HCT116 (cell line): ENCODE data around the gene DCP1A. TPM values are rescaled to one million over a fixed set of nuclear protein-coding genes. Genes with fewer than 3 reads are reported as not detected.
"Not testable (repeated sequence)": the region's sequence is repeated elsewhere in the genome, so short reads cannot be mapped to it uniquely, and the experiment has no call there.

Source experiments
- ATAC-seq: fragments of 200-7000 bp; cut with Tn5 transposase; 2 replicates; pipeline ENCODE4 v1.9.1; 2020; ENCODE audit warnings: mild to moderate bottlenecking, moderate library complexity
- BruUV-seq: library from RNA; stranded (reverse); fragments of 400-500 nt; replicated peaks from 2 replicates; lab custom pipeline; 2021; lab: Mats Ljungman, UMichigan
- CTCF ChIA-PET: fragments of 300-600 bp; sonication (Branson Sonifier 250); formaldehyde crosslinking; loops from one replicate; lab custom pipeline; 2021; ENCODE audit warnings: antibody characterized with exemption; lab: Charles Lee
- POLR2A ChIA-PET: fragments of 300-600, 350-600 bp; sonication (Branson Sonifier 250); formaldehyde crosslinking; loops from one replicate; lab custom pipeline; 2021; ENCODE audit warnings: antibody characterized with exemption; lab: Charles Lee
- RAD21 ChIA-PET, 2 experiments: fragments of 300-600 bp; sonication (Branson Sonifier 250); formaldehyde crosslinking; loops; one replicate each; lab custom pipeline; 2023; ENCODE audit warnings: low total read pairs in 2 of 2; ENCODE audit not compliant: uncharacterized antibody in 2 of 2, unreplicated experiment in 2 of 2, low non-redundant PET in 1 of 2; lab: Charles Lee
- DNase-seq: peaks from one replicate; pipeline ENCODE4 v3.0.0-alpha.2; 2010; ENCODE audit warnings: low read depth, low spot score
- H2AFZ ChIP-seq: fragments of 200-600 bp; shearing (Covaris generic), sonication (generic); 2 replicates; pipeline ENCODE4 v1.6.1; 2017; ENCODE audit warnings: low read depth, mixed run types, mixed read lengths, antibody characterized with exemption, low read length; ENCODE audit not compliant: poor library complexity, severe bottlenecking
- H3K27ac ChIP-seq: 2 replicates; pipeline ENCODE4 v1.5.1; 2012; ENCODE audit warnings: low read depth, low read length
- H3K27me3 ChIP-seq: fragments of 200-600 bp; sonication (generic); 2 replicates; pipeline ENCODE4 v1.6.1; 2016; ENCODE audit warnings: mixed run types, low read length, mixed read lengths; ENCODE audit not compliant: insufficient read depth
- H3K36me3 ChIP-seq, 2 experiments: fragments of 200-500 bp in 1 of 2; fragments of 200-600 bp in 1 of 2; sonication (Bioruptor generic) in 1 of 2; sonication (generic) in 1 of 2; 2 replicates each; pipeline versions ENCODE4 v1.5.1 to v1.6.1; 2014 to 2016; ENCODE audit warnings: low read length in 2 of 2, inconsistent platforms in 1 of 2, mixed read lengths in 1 of 2, mixed run types in 1 of 2; ENCODE audit not compliant: insufficient read depth in 2 of 2, control insufficient read depth in 1 of 2
- H3K4me1 ChIP-seq, 2 experiments: fragments of 200-600 bp in 1 of 2; sonication (generic) in 1 of 2; 2 replicates each; pipeline versions ENCODE4 v1.5.1 to v1.6.1; 2012 to 2017; ENCODE audit warnings: low read length in 2 of 2, inconsistent platforms in 1 of 2, mild to moderate bottlenecking in 1 of 2, mixed read lengths in 1 of 2, mixed run types in 1 of 2, moderate library complexity in 1 of 2; ENCODE audit not compliant: insufficient read depth in 2 of 2, control insufficient read depth in 1 of 2
- H3K4me2 ChIP-seq: fragments of 200-600 bp; sonication (generic); 2 replicates; pipeline ENCODE4 v1.6.1; 2017; ENCODE audit warnings: mixed run types, low read length, mixed read lengths
- H3K4me3 ChIP-seq, 2 experiments: fragments of 200-600 bp in 1 of 2; sonication (generic) in 1 of 2; replicated peaks in 1 of 2; 2 replicates each; pipeline ENCODE4 v1.5.1; 2011 to 2016; ENCODE audit warnings: low read length in 2 of 2, control low read depth in 1 of 2, low read depth in 1 of 2, mild to moderate bottlenecking in 1 of 2, mixed read lengths in 1 of 2, mixed run types in 1 of 2
- H3K79me2 ChIP-seq: fragments of 200-600 bp; sonication (generic); 2 replicates; pipeline ENCODE4 v1.6.1; 2017; ENCODE audit warnings: mild to moderate bottlenecking, mixed run types, low read length, moderate library complexity, mixed read lengths; ENCODE audit not compliant: insufficient read depth
- H3K9ac ChIP-seq: fragments of 200-600 bp; sonication (generic); 2 replicates; pipeline ENCODE4 v1.6.1; 2016; ENCODE audit warnings: low read length, mixed read lengths
- H3K9me2 ChIP-seq: fragments of 200-600 bp; sonication (generic), shearing (Covaris generic); 2 replicates; pipeline ENCODE4 v1.6.1; 2017; ENCODE audit warnings: mixed run types, mild to moderate bottlenecking, moderate library complexity; ENCODE audit not compliant: insufficient read depth
- H3K9me3 ChIP-seq, 2 experiments: fragments of 200-500 bp in 1 of 2; fragments of 200-600 bp in 1 of 2; sonication (Bioruptor generic) in 1 of 2; sonication (generic) in 1 of 2; 2 replicates each; pipeline ENCODE4 v1.6.1; 2014 to 2017; ENCODE audit warnings: low read length in 2 of 2, mixed read lengths in 2 of 2, inconsistent platforms in 1 of 2, low read depth in 1 of 2, mild to moderate bottlenecking in 1 of 2, mixed run types in 1 of 2, moderate library complexity in 1 of 2; ENCODE audit not compliant: control insufficient read depth in 1 of 2, insufficient read depth in 1 of 2
- H4K20me1 ChIP-seq: fragments of 200-600 bp; sonication (generic), shearing (Covaris generic); 2 replicates; pipeline ENCODE4 v1.6.1; 2017; ENCODE audit warnings: mixed run types, mild to moderate bottlenecking, moderate library complexity; ENCODE audit not compliant: insufficient read depth
- ATF3 ChIP-seq: IDR thresholded peaks from 2 replicates; pipeline ENCODE4 v1.6.1; 2012
- CBX3 ChIP-seq: IDR thresholded peaks from 2 replicates; pipeline ENCODE4 v1.6.1; 2012; ENCODE audit warnings: low read depth
- EGR1 ChIP-seq: IDR thresholded peaks from 2 replicates; pipeline ENCODE4 v1.6.1; 2012; ENCODE audit warnings: low read depth
- ELF1 ChIP-seq: IDR thresholded peaks from 2 replicates; pipeline ENCODE4 v1.6.1; 2012; ENCODE audit warnings: low read depth, borderline replicate concordance
- EZH2 ChIP-seq: fragments of 200-600 bp; sonication (generic); IDR thresholded peaks from 2 replicates; pipeline ENCODE4 v1.6.1; 2017; ENCODE audit warnings: antibody characterized with exemption, mixed run types
- FOSL1 ChIP-seq: IDR thresholded peaks from 2 replicates; pipeline ENCODE4 v1.6.1; 2012; ENCODE audit warnings: low read depth
- JUND ChIP-seq: IDR thresholded peaks from 2 replicates; pipeline ENCODE4 v1.6.1; 2012
- POLR2AphosphoS5 ChIP-seq: IDR thresholded peaks from 2 replicates; pipeline ENCODE4 v1.6.1; 2011; ENCODE audit warnings: mild to moderate bottlenecking, low read depth, low read length, moderate library complexity
- REST ChIP-seq: IDR thresholded peaks from 2 replicates; pipeline ENCODE4 v1.6.1; 2012; ENCODE audit warnings: low read depth
- SIN3A ChIP-seq: IDR thresholded peaks from 2 replicates; pipeline ENCODE4 v1.6.1; 2012; ENCODE audit warnings: low read depth
- SRF ChIP-seq: IDR thresholded peaks from 2 replicates; pipeline ENCODE4 v1.6.1; 2012; ENCODE audit warnings: low read depth
- YY1 ChIP-seq: IDR thresholded peaks from 2 replicates; pipeline ENCODE4 v1.6.1; 2011; ENCODE audit warnings: low read length, low read depth, moderate library complexity, mild to moderate bottlenecking; ENCODE audit not compliant: insufficient replicate concordance; ENCODE audit errors: extremely low read depth
- ZFX ChIP-seq: fragments of 450-650 bp; IDR thresholded peaks from 2 replicates; pipeline ENCODE4 v1.6.1; 2017
- ZNF274 ChIP-seq: fragments of 200-500 bp; sonication (Bioruptor generic); IDR thresholded peaks from 2 replicates; pipeline ENCODE4 v1.6.1; 2014; ENCODE audit warnings: mild to moderate bottlenecking, low read depth, low read length, inconsistent platforms
- intact Hi-C: fragments of 100-400 bp; cut with micrococcal nuclease; formaldehyde crosslinking; loops from 2 replicates; pipeline ENCODE4 v1.10.0; 2022
- total RNA-seq: library from RNA; stranded (reverse); gene quantifications from one replicate; pipeline ENCODE4 v1.2.1, GENCODE V29; 2021; ENCODE audit not compliant: unreplicated experiment
- TF ChIP-seq, protein P1 (sequence below): IDR thresholded peaks from 2 replicates; pipeline ENCODE4 v1.6.1; 2012
- TF ChIP-seq, protein P2 (sequence below): IDR thresholded peaks from 2 replicates; pipeline ENCODE4 v1.6.1; 2011; ENCODE audit warnings: mild to moderate bottlenecking, low read length, moderate library complexity; ENCODE audit not compliant: insufficient replicate concordance; ENCODE audit errors: extremely low read depth

Gene DCP1A
- total RNA-seq, 1 experiment from 2014 or later: 33.2 TPM

DNA sequence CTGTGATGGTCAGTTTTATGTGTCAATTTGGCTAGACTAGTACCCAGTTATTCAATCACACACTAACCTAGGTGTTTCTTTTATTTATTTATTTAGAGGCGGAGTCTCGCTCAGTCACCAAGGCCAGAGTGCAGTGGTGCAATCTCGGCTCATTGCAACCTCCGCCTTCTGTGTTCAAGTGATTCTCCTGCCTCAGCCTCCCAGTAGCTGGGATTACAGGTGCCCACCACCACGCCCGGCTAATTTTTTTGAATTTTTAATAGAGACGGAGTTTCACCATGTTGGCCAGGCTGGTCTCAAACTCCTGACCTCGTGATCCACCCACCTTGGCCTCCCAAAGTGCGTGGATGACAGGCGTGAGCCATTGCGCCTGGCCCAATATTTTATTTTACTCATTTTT is 78.2 kb downstream of the DCP1A start:
- H3K27me3 ChIP-seq, BruUV-seq, H3K9me2 ChIP-seq, H4K20me1 ChIP-seq, H2AFZ ChIP-seq, POLR2A ChIA-PET, H3K4me3 ChIP-seq, H3K36me3 ChIP-seq, ATAC-seq, H3K9me3 ChIP-seq, RAD21 ChIA-PET, DNase-seq, intact Hi-C loops, H3K79me2 ChIP-seq: not testable (repeated sequence)
- H3K27ac ChIP-seq: peak overlapping the region; percentile 93
- H3K4me1 ChIP-seq: peaks cover 34 to 52% of the 10 kb centered on the region in 2 experiments
- peak overlapping the region; percentile 80; the same call in 1 of the 2 replicates for H3K4me2 ChIP-seq
- CTCF ChIA-PET: interaction anchor here (1.7 kb wide), 1 partner anchor 12 kb away, joined by 4 read pairs; no protein-coding TSS in a partner anchor
- H3K9ac ChIP-seq: peak overlapping the region; percentile 67; the same call in 1 of the 2 replicates

GRCh38 chr3:53267766-53268165 is 79.6 kb downstream of the DCP1A start:
- peak overlapping the region; percentile 79 for H2AFZ ChIP-seq
- no peak for TF ChIP-seq ATF3
- no peak for TF ChIP-seq FOSL1
- no peak for TF ChIP-seq YY1
- no peak for TF ChIP-seq JUND
- TF ChIP-seq SRF: no peak
- TF ChIP-seq ELF1: no peak
- no peak for TF ChIP-seq CBX3
- TF ChIP-seq ZFX: no peak
- TF ChIP-seq, protein P1, sequence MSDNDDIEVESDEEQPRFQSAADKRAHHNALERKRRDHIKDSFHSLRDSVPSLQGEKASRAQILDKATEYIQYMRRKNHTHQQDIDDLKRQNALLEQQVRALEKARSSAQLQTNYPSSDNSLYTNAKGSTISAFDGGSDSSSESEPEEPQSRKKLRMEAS: no peak
- no peak for TF ChIP-seq REST
- TF ChIP-seq EZH2: no peak
- no peak for TF ChIP-seq POLR2AphosphoS5
- TF ChIP-seq, protein P2, sequence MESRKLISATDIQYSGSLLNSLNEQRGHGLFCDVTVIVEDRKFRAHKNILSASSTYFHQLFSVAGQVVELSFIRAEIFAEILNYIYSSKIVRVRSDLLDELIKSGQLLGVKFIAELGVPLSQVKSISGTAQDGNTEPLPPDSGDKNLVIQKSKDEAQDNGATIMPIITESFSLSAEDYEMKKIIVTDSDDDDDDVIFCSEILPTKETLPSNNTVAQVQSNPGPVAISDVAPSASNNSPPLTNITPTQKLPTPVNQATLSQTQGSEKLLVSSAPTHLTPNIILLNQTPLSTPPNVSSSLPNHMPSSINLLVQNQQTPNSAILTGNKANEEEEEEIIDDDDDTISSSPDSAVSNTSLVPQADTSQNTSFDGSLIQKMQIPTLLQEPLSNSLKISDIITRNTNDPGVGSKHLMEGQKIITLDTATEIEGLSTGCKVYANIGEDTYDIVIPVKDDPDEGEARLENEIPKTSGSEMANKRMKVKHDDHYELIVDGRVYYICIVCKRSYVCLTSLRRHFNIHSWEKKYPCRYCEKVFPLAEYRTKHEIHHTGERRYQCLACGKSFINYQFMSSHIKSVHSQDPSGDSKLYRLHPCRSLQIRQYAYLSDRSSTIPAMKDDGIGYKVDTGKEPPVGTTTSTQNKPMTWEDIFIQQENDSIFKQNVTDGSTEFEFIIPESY: no peak
- no peak for TF ChIP-seq SIN3A
- TF ChIP-seq ZNF274: no peak
- no peak for TF ChIP-seq EGR1

More at GRCh38 chr3:53267766-53268165, 79.6 kb downstream of the DCP1A start:
- Histone ChIP-seq H3K27ac (no peak overlapping the region), H3K36me3 (no peaks in the 10 kb centered on the region), H3K4me2 (peak overlapping the region; percentile 53), H4K20me1 (no peaks in the 10 kb centered on the region), H3K9me3 (no peaks in the 10 kb centered on the region), H3K9me2 (no peaks in the 10 kb centered on the region), H3K79me2 (no peaks in the 10 kb centered on the region), H3K27me3 (no peaks in the 10 kb centered on the region), H3K4me1 (peaks cover 34 to 52% of the 10 kb centered on the region in 2 experiments), H3K4me3 (no peak overlapping the region), H3K9ac (peak overlapping the region; percentile 39)
- POLR2A ChIA-PET: interaction anchor here (0.5 to 0.7 kb wide), 2 partner anchors 9 to 82 kb away, joined by 3 read pairs; no protein-coding TSS in a partner anchor
- no TSS peak for BruUV-seq
- CTCF ChIA-PET: no interaction called here
- RAD21 ChIA-PET: no interaction called here
- intact Hi-C loops: no loop called here
- ATAC-seq (no peak), DNase-seq (no peak)
